OCI-LY7 (cell line): ENCODE measurements around the gene TRAIP.

Source experiments
- EZH2phosphoT487 ChIP-seq: fragments of 200-600 bp; sonication (generic); IDR thresholded peaks from 2 replicates; pipeline ENCODE4 v1.6.1; 2018; ENCODE audit warnings: low read depth, borderline replicate concordance, mild to moderate bottlenecking, mixed run types, antibody characterized with exemption, low read length, moderate library complexity, mixed read lengths
- TF ChIP-seq, protein P1 (sequence below): fragments of 200-600 bp; sonication (generic); conservative IDR thresholded peaks from 2 replicates; pipeline ENCODE4 v1.5.1; 2014; ENCODE audit warnings: mild to moderate bottlenecking, antibody characterized with exemption, low read length, moderate library complexity, mixed read lengths

DNA sequence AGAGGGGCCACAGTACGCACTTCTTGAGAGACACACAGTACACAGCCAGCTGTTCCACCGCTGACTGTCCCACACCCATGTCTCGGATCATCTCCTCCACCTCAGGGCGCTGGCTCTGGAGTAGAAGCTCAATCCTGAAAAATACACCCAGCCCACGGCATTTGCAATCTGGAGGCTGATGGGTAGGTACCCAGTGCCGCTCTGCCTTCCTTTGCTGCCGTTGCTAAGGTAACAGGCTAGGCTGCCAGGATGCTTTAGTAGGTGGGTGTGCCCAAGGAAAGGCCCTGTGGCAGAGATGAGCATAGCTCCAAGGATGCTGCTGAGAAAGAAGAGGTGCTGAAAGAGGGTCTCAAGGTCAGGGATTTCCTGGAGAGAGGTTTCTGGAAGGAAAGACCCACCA is 14.6 kb downstream of the TRAIP start:
- TF ChIP-seq, protein P1, sequence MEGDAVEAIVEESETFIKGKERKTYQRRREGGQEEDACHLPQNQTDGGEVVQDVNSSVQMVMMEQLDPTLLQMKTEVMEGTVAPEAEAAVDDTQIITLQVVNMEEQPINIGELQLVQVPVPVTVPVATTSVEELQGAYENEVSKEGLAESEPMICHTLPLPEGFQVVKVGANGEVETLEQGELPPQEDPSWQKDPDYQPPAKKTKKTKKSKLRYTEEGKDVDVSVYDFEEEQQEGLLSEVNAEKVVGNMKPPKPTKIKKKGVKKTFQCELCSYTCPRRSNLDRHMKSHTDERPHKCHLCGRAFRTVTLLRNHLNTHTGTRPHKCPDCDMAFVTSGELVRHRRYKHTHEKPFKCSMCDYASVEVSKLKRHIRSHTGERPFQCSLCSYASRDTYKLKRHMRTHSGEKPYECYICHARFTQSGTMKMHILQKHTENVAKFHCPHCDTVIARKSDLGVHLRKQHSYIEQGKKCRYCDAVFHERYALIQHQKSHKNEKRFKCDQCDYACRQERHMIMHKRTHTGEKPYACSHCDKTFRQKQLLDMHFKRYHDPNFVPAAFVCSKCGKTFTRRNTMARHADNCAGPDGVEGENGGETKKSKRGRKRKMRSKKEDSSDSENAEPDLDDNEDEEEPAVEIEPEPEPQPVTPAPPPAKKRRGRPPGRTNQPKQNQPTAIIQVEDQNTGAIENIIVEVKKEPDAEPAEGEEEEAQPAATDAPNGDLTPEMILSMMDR, result no peak
- no peak for TF ChIP-seq EZH2phosphoT487
